Gastrocnemius medialis (tissue), 4 donors: ENCODE measurements around the gene CFAP221. TPM values are rescaled to one million over a fixed set of nuclear protein-coding genes. Genes with fewer than 3 reads are reported as not detected.

Experiments
- ATAC-seq, 2 donors: fragments of 150-250 bp; one replicate each; pipeline ENCODE4 v1.9.1; 2016
- DNase-seq, 2 donors: peaks; one replicate each; pipeline ENCODE4 v3.0.0-alpha.2; 2019
- H3K27ac ChIP-seq, 4 donors: fragments of 200-600 bp; sonication (generic); 1 replicate in 1 of 4; 2 replicates in 3 of 4; pipeline ENCODE4 v1.5.1; 2016 to 2018; ENCODE audit warnings: mild to moderate bottlenecking in 2 of 4, moderate library complexity in 1 of 4
- H3K27me3 ChIP-seq, 3 donors: fragments of 200-600 bp; sonication (generic) in 2 of 3; 1 replicate in 1 of 3; 2 replicates in 2 of 3; pipeline versions ENCODE4 v1.5.1 to v1.6.0; 2016 to 2019; ENCODE audit warnings: mild to moderate bottlenecking in 1 of 3, moderate library complexity in 1 of 3
- H3K36me3 ChIP-seq, 2 donors: fragments of 200-600 bp; sonication (generic) in 1 of 2; one replicate each; pipeline ENCODE4 v1.5.1; 2017 to 2018
- H3K4me1 ChIP-seq, 2 donors: fragments of 200-600 bp; sonication (generic) in 1 of 2; one replicate each; pipeline ENCODE4 v1.5.1; 2016 to 2017; ENCODE audit warnings: mild to moderate bottlenecking in 2 of 2
- H3K4me3 ChIP-seq, 4 donors: fragments of 200-600 bp; sonication (generic) in 3 of 4; 1 replicate in 1 of 4; 2 replicates in 3 of 4; pipeline ENCODE4 v1.5.1; 2016 to 2019; ENCODE audit warnings: mild to moderate bottlenecking in 2 of 4
- H3K9me3 ChIP-seq, 3 donors: fragments of 200-600 bp; sonication (generic) in 2 of 3; 1 replicate in 1 of 3; 2 replicates in 2 of 3; pipeline ENCODE4 v1.5.1; 2016 to 2019
- CTCF ChIP-seq, 5 experiments: fragments of 450-650 bp in 3 of 5; fragments of 200-600 bp in 2 of 5; sonication (generic) in 2 of 5; IDR thresholded peaks in 4 of 5; conservative IDR thresholded peaks in 1 of 5; 1 replicate in 4 of 5; 2 replicates in 1 of 5; pipeline ENCODE4 v1.5.1; 2016 to 2019; ENCODE audit warnings: antibody characterized with exemption in 5 of 5, mild to moderate bottlenecking in 3 of 5, moderate library complexity in 3 of 5
- POLR2A ChIP-seq, 2 donors: fragments of 450-650 bp; IDR thresholded peaks; one replicate each; pipeline ENCODE4 v1.6.1; 2017; ENCODE audit warnings: antibody characterized with exemption in 2 of 2, mild to moderate bottlenecking in 2 of 2, moderate library complexity in 2 of 2
- in situ Hi-C, 4 donors: fragments of 200-750 bp; cut with MboI; loops; one replicate each; pipeline versions ENCODE4 v1.15.0 to v1.8.0; 2017; ENCODE audit warnings: low sequenced_read_pairs in 4 of 4
- intact Hi-C: fragments of 100-400 bp; cut with DNase I; formaldehyde crosslinking; loops from one replicate; pipeline ENCODE4 v1.15.1; 2023; ENCODE audit warnings: low total_unique reads
- total RNA-seq, 4 donors: library from RNA; depleted of rRNA; stranded (reverse); fragments of >200 nt; gene quantifications; one replicate each; pipeline versions ENCODE4 v1.1.0 to v1.2.3, GENCODE V29; 2016

The CFAP221 gene
- total RNA-seq, 4 donors from 2014 or later: not detected

DNA sequence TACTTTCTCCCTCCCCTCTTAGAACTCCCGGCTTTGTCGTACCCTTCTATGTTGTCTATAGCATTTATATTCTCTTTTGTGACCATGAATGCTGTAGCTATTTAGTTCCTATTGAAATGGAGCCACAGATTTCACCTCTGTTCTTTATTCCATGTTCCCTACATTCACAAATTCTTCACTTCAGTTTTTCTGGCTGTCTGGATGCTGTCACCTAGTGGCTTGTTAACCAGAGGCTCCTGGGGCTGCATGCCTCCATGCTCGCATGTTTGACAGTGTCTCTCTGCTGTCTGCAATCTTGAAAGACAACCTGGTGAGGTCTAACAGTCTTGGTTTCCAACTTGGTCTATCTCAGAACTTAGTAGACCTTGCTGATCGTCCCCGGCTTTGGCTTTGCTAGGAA is 48.2 kb downstream of the CFAP221 start:
- intact Hi-C loops (no loop called here), in situ Hi-C loops (no loop called here)
- H3K4me3 ChIP-seq: no peak overlapping the region
- no peaks in the 10 kb centered on the region for H3K36me3 ChIP-seq
- ATAC-seq (no peak), DNase-seq (no peak)
- no peaks in the 10 kb centered on the region for H3K4me1 ChIP-seq
- TF ChIP-seq CTCF (IDR thresholded peaks at IDR 0.05 in 4 of 5, conservative IDR thresholded peaks at IDR 0.05 in 1 of 5) (no peak), POLR2A (IDR thresholded peaks at IDR 0.05) (no peak)
- H3K27ac ChIP-seq: no peak overlapping the region
- no peaks in the 10 kb centered on the region for H3K9me3 ChIP-seq
- H3K27me3 ChIP-seq: no peaks in the 10 kb centered on the region

- TF ChIP-seq CTCF (IDR thresholded peaks at IDR 0.05 in 4 of 5, conservative IDR thresholded peaks at IDR 0.05 in 1 of 5): no peak
- no peak for TF ChIP-seq POLR2A (IDR thresholded peaks at IDR 0.05)
- in situ Hi-C loops (no loop called here), intact Hi-C loops (no loop called here)
- Histone ChIP-seq H3K4me3 (no peak overlapping the region), H3K27me3 (no peaks in the 10 kb centered on the region), H3K9me3 (no peaks in the 10 kb centered on the region), H3K27ac (no peak overlapping the region), H3K4me1 (no peaks in the 10 kb centered on the region), H3K36me3 (no peaks in the 10 kb centered on the region)
- DNase-seq (no peak), ATAC-seq (no peak)
These were observed 52.4 kb downstream of the CFAP221 start for GRCh38 chr2:119596638-119597037.

GRCh38 chr2:119598596-119599263 is 54.5 kb downstream of the CFAP221 start:
- Histone ChIP-seq H3K9me3 (no peaks in the 10 kb centered on the region), H3K27ac (no peak overlapping the region), H3K36me3 (no peaks in the 10 kb centered on the region), H3K27me3 (no peaks in the 10 kb centered on the region), H3K4me1 (no peaks in the 10 kb centered on the region), H3K4me3 (no peak overlapping the region)
- intact Hi-C loops: no loop called here
- no peak for TF ChIP-seq CTCF (IDR thresholded peaks at IDR 0.05 in 4 of 5, conservative IDR thresholded peaks at IDR 0.05 in 1 of 5)
- no peak for TF ChIP-seq POLR2A (IDR thresholded peaks at IDR 0.05)
- ATAC-seq (no peak), DNase-seq (no peak)
- in situ Hi-C loops: no loop called here

- DNase-seq: no peak
- in situ Hi-C loops (no loop called here), intact Hi-C loops (no loop called here)
- Histone ChIP-seq H3K27ac (no peak overlapping the region), H3K36me3 (no peaks in the 10 kb centered on the region), H3K9me3 (no peaks in the 10 kb centered on the region), H3K4me1 (no peaks in the 10 kb centered on the region), H3K4me3 (no peak overlapping the region), H3K27me3 (no peaks in the 10 kb centered on the region)
- no peak for ATAC-seq
- TF ChIP-seq CTCF (IDR thresholded peaks at IDR 0.05 in 4 of 5, conservative IDR thresholded peaks at IDR 0.05 in 1 of 5) (no peak), POLR2A (IDR thresholded peaks at IDR 0.05) (no peak)
These were observed 55.1 kb downstream of the CFAP221 start for GRCh38 chr2:119599384-119599783.

- Histone ChIP-seq H3K4me3 (no peak overlapping the region), H3K36me3 (no peaks in the 10 kb centered on the region), H3K27me3 (no peaks in the 10 kb centered on the region), H3K9me3 (no peaks in the 10 kb centered on the region), H3K4me1 (peaks cover 5 to 7% of the 10 kb centered on the region in 2 donors), H3K27ac (no peak overlapping the region)
- ATAC-seq (peak; percentile 68 to 69), DNase-seq (no peak)
- TF ChIP-seq CTCF (IDR thresholded peaks at IDR 0.05 in 4 of 5, conservative IDR thresholded peaks at IDR 0.05 in 1 of 5): no peak
- intact Hi-C loops: no loop called here
- in situ Hi-C loops: no loop called here
These were observed 60.8 kb downstream of the CFAP221 start for GRCh38 chr2:119605096-119605495.
